Measurements from ENCODE around the gene NEK4.
"Not testable (repeated sequence)": the region's sequence is repeated elsewhere in the genome, so short reads cannot be mapped to it uniquely, and the experiment has no call there.

NEK4 gene

DNA sequence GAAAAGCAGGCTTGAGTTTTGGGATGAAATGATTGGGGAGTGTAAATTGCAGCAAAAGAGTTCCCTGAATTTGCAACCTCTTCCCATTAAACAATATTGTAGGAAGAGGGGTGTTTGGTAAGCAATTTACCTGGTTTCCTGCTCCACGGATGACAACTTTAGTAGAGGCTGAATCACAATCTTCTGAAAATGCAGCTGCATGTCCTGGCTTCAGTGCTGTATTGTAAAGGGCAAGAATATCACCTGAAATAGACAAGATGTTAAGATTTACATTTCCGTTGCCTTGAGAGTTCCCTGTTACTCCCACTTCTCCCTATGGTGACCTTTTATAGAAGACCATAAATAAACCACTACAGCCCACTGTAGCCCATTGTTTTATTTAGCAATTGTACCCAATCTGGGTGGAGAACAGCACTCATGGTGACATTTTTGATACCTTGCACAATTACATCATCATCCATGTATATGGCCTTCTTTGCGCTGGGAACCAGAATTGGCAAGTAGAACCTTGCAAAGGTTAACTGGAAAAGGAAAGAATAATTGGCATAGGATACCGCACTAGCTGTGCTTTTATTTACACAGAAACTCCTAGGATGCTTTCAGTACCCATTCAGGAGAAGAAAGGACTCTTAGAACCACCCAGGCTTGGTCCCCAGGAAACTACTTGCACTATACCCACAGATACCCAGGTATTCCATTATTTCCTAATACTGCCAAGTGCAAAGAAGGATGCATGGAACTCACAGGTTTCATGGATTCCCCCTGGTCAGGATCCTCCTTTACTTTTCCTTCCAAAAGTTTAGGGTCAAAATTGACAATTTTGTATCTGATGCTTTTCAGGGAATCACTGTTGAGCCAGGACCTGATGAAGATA lies 74.7 kb downstream of the NEK4 start:
- DNase-seq = no peak

DNA sequence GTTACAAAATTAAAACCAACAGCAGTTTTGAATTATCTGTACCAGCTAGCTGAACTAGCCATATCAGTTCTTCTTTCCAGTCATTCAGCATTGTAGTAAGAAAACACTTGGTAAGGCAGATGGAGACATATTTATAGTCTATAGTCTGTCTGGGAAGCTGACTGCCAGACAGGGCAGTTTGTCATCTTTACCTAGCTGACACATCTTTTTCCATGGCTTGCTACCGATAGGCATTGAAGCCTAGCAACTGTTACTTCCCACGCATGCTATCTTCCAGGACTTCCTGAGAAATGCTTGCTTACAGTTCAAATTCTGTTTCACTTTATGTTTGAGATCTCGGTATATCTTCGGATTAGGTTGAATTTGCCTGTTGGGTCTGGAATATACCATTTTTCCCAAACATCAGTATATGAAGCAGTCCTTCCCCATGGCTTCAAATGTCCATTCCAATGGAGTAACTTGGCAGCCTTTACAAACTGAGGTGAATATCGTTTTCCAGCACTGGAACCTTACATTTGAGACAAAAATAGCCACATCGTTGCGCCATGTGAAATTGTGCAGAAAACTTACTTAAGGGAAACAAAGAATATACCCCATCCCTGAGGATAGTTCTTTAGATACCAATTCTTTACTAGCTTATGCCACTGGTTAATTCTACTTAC lies 76.1 kb downstream of the NEK4 start:
- no peak for DNase-seq

DNA sequence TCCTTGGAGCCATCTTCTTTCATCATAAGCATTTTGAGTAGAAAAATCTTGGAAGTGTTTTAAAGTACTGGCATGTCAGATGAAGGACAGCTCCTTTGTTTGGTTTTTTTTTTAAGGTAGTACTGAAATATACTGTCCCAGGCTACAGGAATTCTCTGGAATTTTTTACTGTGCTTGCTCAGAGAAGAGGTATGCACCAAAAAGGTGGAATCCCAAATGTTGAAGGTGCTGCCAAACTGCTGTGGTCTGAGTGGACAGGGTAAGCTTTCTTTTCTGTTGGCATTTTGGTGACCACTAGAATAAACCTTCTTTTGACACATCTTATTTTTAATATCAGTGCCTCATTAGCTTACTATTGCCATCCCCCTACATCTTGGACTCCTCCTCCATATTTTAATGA lies 77.7 kb downstream of the NEK4 start:
- DNase-seq = no peak

DNA sequence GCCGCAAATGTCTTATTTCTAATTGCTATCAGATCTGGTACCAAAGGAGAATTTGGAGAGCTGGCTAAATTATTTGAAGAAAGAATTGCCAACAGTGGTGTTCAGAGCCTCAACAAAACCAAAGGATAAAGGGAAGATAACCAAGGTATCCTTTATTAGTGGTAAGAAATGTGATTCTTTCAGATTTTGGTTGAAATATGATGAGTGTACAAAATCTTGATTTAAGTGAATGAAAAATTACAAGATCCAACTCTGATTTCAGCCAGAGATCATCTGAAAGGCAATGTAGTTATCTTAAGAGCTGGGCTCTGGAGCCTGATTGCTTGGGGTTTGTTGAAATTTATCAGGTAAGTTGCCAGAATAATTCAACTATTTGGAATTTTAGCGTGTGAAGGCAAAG lies 80.2 kb downstream of the NEK4 start:
- DNase-seq = no peak

DNA sequence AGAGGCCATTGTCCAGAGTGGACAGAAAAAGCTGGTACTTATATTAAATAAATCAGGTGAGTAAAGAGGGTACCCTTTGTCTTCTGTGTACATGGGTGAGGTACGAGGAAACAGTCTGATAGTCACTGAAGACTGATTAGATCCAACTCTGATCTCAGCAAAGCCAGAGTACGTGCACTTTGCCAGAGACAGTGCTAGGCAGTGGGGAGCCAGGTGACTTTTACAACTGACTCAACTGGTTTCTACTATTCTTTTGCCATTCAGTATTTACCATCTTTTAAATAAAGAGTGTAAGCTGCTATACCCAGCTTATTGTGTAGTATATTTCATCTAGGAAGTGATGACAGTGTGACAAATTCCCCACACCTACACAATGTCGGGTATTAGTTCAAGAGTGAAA lies 81.6 kb downstream of the NEK4 start:
- no peak for DNase-seq

DNA sequence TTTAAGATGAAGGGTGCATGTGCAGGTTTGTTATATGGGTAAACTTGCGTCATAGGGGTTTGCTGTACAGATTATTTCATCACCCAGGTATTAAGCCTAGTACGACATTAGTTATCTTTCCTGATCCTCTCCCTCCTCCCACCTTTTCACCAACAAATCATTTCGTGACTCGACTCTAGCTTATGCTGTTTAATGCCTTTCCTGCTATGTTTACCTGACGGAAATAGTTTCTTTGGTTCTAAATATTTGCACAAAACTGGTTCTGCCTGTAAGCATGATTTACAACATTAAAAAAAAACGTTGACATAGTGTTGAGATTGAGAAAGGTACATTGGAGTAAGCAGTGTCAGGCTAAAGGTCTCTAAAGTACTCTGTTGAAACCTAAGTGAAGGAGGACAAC lies 82.5 kb downstream of the NEK4 start:
- no peak for DNase-seq

DNA sequence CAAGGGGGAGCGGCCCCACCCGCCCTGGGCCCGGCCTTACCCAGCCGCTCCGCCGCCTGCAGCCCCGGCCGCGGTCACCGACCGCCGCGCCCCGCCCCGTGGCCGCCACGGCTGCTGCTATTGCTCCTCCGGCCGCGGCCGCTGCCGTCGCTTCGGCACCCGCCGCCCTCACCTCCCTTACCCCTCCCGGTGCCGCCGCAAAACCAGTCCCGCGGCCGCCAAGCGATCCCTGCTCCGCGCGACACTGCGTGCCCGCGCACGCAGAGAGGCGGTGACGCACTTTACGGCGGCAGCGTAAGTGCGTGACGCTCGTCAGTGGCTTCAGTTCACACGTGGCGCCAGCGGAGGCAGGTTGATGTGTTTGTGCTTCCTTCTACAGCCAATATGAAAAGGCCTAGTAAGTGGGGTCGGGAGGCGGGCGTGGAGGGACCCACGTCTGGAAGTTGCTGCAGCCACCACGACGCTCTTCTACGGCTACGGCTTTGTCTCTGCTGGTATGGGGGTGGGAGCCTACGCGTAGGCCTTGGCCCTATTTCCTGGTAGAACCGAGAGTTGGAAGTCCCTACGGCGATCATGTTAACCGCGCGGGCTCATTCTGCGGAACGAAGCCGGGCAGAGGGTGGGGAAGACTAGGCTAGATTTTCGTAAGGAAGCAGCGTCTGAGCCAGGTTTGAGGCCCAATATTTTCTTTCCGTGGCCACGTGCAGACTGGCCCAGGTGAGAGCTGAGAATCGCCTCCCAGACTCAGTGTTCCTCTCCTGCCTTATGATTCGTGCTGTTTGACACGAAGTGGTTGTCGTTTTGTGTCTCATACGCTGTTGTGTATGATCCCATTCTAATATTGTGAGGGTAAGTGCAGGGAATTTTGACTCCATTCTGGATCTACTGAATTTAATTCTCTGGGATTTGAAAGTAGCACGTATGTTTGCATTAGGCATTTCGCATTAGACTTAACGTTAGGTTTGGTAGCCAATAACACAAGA lies 84.7 kb downstream of the NEK4 start, which contains the start of the genes GNL3 and PBRM1:
TSS of gene GNL3 (plus strand) at position 324 of the 983 bp plus-strand sequence. CDS start at position 385, 61 bp downstream.
TSS of gene PBRM1 (minus strand) at position 205 of the 983 bp plus-strand sequence.
- peak; percentile 94 for DNase-seq

DNA sequence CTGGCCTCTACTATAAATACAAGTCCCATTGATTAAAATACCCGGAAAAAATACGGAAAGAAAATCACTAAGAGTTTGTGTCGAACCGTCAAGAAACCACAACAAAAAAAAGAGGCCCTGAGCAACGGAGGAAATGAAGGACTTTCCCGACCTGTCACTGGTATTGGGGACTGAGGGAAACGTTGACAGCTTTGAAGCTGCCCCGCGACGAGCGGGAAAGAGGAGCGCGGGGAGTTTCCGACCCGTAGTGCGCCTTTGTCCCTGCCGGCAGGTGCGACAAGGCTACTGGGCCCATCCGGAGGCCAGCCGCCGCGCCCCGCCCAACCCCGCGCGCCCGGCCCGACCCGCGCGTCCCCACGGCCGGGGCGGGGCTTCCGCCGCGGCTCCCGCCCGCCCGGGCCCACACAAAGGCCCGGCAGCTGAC lies 85.4 kb downstream of the NEK4 start:
- peak; percentile 87 for DNase-seq

DNA sequence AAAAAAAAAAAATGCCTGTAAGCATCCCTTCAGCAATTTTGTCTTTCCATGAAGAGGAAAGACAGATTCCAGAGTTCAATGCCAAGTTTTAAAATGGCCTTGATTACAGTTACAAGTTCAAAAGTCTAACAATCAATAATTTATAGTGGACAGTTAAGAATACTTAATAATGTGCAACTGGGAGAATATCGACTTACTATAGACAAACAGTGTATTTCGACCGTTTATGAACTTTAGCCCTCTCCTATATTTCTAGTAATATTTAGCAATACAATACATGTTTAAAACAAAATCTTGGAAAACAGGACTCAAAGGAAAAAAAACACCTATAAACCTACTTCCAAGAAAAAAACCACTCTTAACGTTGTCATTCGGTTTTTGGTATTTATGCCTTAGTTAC lies 86.6 kb downstream of the NEK4 start:
- DNase-seq = no peak

DNA sequence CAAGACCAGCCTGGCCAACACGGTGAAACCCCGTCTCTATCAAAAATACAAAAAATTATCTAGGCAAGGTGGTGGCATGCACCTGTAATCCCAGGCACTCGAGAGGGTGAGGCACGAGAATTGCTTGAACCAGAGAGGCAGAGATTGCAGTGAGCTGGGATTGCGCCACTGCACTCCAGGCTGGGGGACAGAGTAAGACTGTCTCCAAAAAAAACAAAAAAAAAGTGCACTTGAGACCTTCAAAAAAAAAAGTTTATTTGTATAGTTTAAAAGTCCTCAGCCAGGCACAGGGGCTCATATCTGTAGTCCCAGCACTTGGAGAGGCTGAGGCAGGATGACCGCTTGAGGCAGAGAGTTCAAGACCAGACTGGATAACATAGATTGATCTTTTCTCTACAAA lies 87.1 kb downstream of the NEK4 start:
- DNase-seq = no peak

DNA sequence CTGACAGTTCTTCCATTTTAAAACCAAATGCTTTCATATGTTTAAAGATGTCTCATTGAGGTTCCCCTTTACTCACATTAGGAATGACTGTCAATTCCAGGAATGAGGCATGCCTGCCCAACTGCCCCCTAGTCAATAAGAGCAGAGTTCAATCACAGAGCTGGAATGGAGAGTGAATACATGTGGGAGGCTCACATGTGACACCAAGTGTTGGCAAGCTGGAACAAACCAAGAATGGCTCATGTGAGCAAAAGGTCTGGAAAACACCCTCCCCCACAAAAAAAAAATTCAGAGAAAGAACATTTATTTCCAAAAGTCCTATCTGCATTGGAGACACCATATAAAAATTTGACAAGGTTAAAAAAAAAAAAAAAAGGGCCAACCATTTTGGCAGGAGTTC lies 88.7 kb downstream of the NEK4 start:
- peak; percentile 37 for DNase-seq

DNA sequence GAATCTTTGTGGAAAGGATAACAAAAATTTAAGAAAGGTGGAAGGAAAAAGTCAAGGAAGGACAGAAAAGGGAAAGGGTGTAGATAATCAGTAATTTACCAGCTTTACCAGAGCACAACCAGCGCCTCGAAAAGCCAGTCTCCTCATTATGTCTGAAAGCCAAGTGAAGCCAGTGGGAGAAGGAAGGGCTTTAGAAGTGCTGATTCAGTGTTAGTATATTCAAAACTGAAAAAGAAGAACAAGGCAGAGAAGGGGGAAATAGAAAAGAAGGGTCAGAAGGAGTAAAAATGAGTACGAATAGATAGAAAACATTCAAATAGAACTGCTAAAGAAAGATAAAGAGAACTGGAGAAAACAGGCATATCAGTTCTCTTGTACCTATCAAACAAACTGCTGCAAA lies 89.1 kb downstream of the NEK4 start:
- no peak for DNase-seq

DNA sequence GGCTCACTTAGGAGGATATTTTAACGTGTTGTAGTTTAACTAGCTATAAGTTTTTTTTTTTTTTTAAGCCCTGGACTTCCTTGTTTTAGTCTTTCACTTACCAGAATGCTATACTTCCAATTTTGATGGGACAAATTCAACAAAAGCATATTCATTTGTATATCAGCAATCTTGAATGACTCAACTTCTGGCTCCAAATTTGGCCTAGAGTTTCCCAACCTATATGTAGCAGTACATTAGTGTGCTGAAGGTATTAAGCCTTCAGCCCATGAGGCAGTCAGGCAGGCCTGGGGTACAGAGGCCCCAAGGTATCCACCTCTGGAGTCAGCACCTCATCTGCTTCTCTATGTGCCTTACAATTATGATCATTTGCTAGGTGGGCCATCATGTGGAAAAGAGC lies 90.9 kb downstream of the NEK4 start:
- no peak for DNase-seq

DNA sequence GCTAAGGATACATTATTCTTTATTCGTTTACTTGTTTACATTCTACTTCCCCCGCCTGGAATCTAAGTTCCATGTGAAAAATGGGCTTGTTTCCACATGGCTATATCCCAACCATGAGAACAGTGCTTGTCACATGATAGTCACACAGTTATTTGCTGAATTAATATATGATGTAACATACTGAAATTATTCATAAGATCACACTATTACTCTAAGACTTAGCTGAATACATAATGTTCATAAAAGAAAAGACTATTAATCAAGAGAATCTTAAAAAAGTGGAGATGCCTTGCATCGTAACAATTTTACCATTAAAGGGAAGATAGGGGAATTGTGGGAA lies 91.6 kb downstream of the NEK4 start:
- no peak for DNase-seq

DNA sequence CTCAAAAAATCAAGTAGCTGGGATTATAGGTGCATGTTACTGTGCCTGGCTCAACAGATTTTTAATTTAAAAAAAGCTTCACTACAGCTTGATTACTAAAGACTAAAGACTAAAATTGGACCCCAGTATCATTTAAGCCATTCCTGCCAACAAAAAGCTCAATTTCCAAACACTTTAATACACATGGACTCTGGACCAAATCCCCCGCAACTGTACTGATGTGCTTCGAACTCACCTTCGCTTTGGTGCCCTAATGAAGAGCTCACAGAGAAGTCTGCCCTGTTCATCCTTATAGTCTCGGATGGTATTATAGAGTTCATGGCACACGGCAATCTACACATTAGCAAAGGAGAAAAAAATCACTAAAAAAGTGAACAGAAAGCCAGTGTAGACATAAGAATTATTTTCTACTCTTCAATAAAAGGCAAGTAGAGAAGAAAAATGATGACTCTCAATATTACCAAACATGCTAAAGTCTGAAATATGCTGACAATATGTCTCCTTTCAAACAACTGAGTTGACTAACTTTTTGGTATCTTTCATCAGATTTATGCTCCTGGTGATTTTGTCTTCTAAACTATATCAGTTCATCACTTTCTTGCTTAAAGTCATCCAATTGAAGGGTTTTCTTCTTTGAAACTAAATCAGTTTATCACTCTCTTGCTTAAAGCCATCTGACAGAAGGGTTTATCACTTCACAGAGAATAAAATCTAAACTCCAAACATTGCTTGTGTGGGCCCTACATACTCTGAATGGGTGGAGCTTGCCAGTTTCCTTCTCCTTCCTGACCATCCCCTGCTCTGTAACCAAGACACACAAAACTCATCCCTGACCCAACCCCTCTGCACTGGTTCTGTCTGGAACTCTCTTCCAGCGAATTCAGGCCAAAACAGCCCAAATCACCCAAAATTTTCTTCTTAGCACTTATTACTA lies 92.2 kb downstream of the NEK4 start:
- no peak for DNase-seq

DNA sequence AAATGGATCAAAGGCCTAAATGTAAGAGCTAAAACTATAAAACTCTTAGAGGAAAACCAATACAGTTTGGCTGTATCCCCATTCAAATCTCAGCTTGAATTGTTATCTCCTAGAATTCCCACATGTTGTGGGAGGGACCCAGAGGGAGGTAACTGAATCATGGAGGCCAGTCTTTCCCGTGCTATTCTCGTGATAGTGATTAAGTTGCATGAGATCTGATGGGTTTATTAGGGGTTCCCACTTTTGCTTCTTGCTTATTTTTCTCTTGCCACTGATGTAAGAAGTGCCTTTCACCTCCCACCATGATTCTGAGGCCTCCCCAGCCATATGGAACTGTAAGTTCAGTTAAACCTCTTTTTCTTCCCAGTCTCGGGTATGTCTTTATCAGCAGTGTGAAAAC lies 94.5 kb downstream of the NEK4 start:
- not testable (repeated sequence) for DNase-seq

DNA sequence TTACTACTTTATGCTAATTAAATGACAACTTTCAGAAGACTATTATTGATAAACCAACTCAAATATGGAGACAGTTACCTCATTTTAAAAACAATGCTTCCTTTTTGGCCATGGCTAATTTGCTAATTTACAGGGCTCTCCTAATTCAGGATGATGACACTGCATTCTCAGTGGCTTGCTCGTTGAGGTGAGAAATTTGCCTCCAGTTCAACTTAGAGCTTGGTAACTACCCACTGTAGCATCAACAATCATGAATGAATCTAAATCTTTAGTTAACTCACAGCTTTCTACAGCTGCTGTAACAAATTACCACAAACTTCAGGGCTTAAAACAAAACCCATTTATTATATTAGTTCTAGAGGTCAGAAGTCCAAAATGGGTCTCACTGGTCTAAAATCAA lies 99.1 kb downstream of the NEK4 start:
- no peak for DNase-seq

DNA sequence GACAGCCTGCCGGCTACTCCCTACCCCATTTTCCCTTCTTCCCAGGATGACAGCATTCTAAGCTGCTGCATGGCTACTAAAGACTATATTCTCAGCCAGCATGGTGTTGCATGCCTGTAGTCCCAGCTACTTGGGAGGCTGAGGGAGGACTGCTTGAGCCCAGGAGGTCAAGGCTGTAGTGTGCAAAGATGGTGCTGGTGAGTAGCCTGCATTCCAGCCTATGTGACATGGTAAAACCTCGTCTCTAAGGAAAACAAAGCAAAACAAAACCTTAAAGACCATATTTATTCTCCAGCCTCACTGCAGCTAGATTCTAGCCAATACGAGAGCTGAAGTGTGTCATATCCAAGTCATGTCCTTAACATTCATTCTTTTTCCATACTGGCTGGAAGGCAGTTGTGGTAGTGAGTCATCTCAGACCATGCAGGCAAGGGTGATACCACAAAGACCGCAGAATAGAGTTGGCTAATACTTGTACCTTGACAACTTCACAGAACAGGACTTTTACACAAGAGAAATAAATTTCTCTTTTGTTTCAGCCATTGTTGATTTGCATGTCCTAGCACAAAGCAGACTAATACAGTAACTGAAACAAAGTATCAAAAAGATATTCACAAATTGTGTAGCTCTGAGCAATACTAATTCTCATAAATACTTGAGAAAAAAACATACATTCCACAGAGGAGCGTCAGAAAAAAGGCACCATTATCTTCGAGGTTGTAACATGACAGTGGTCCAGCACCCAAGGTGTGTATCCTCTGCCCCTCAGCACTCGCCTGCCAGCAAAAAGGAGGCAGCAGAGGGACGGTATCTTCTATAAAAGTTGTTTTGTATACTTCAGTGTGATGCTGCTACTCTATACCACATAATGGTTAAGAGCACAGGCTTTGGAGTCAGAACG lies 99.9 kb downstream of the NEK4 start:
- no peak for DNase-seq

DNA sequence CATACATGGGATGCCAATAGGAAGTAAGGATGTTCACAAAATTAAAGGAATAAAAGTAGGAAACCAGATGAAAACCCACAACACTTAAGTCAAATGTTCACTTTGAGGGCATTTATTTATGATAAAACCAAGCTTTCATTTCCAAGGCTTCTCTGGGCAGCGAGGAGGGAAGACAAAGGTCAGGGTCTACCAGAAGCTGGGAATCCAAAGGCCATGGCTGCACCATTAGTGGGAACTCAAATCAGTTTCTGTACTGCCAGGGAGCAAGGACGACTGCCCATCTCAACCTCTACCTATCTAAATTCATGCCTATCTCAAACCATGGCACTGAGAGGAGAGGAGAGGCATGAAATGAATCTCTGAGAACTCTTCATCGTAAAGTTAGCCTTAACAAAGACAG lies 107.6 kb downstream of the NEK4 start:
- no peak for DNase-seq

DNA sequence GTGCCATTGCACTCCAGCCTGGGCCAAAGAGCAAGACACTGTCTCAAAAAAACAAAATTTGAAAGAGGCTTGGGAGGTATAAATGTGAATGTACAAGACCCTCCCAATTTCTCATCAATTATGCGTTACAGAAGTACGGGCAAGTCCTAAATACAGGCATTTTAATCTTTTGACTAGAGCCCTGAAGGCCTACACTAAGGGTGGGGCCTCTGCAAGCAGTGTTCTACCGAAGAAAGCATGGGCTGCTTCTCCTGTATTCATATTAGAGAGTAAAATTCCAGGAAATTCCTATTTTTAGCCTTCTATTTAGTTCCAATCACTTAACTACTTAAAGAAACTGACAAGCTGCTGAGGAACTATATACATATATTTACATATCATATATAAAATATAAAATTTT lies 110.7 kb downstream of the NEK4 start:
- no peak for DNase-seq

Measured in NCI-H82 (cell line).